ENCODE data around the gene URB2.

The URB2 gene

GRCh38 chr1:229643996-229644745 is 18.1 kb downstream of the URB2 start:
- no peak for DNase-seq (ENCODE audit: low read depth in 2 of 2, low spot score in 1 of 2)

DNA sequence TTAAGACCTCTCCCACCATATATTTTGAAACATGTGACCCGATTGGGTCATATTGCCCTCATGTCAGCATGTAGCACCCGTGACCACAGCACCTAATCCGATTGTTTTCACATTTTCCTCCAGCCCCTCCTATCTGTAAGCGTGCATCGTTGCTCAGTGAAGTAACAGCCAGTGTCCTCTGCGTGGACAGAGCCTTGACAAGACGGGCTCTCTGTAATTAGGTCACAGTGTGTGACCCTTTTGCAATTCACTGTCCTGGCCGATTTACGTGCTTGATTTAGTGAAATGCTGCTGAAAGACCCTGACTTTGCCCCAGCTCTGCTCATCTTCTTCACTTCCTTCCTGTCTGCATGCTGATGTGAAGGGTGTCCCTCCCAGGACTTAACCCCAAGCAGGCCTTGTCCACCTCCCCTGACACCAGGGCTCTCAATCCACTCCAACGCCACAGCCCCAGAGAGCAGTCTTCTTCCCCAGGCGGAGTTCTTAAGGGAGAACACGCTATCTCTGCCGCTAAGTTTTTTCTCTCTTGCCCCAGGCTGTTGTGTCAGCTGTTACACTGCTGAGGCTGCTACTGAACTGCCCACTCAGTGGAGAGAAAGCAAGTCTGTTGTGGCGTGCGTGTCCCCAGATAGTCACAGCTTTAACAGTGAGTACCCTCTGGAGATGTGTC is 19.4 kb downstream of the URB2 start:
- DNase-seq (ENCODE audit: low read depth in 2 of 2, low spot score in 1 of 2) = no peak

- no peak for DNase-seq (ENCODE audit: low read depth in 2 of 2, low spot score in 1 of 2)
Observed at GRCh38 chr1:229648406-229648805, 22.4 kb downstream of the URB2 start.

- no peak for DNase-seq (ENCODE audit: low read depth in 2 of 2, low spot score in 1 of 2)
Observed at GRCh38 chr1:229650045-229650444, 24.0 kb downstream of the URB2 start.

DNA sequence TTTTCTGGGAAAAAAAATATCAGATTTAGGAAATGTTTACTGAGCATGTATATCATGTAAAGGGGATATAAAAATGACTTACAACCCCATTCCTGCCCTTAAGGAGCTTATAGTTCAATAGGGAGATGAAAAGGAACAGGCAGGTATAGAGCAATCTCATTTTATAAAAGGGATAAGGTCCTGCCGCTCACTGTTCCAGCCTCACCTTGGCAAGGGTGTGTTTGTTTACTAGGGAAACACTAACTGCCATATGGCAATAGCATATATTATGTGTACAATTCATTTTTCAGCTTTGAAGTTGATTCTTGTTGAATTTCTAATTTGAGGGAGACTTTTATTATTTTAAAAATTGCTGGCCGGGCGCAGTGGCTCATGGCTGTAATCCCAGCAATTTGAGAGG is 25.5 kb downstream of the URB2 start:
- no peak for DNase-seq (ENCODE audit: low read depth in 2 of 2, low spot score in 1 of 2)

DNA sequence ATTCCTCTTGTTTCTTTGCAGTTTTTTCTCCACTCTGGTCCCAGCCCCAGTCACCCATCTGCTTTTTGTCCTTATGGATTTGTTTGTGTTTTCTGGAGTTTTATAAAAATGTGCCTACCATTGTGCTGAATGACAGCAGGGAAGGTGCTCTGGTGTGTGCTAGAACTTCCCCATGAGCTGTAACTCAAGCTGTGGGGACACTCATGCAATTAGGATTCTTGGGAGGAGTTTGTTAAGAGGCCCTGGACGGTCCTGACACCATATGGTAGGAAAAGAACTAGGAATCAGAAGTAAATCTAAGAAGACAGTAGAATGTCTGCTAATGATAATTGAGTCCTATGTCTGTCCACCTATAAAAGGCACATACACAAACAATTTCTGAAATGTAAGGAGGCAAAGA is 27.4 kb downstream of the URB2 start:
- no peak for DNase-seq (ENCODE audit: low read depth in 2 of 2, low spot score in 1 of 2)

DNA sequence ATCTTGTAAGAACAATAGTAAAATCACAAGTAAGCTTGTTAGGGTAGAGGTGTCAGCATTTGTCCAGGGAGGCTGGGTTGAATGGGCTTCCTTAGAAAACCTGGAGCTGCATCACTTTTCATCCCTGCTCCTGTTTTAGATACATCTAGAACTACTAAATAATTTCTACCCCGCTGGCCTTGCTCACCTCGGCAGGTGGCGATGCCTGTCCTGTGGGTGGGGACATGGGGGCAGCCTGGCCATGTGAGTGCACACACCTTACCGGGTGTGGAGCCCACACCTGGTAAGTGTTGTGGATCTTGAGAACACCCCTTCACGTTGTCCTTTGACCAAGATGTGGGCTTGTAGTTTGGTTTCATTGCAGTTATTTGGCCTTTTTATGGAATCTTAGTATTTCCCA is 29.7 kb downstream of the URB2 start:
- no peak for DNase-seq (ENCODE audit: low read depth in 2 of 2, low spot score in 1 of 2)

- no peak for DNase-seq (ENCODE audit: low read depth in 2 of 2, low spot score in 1 of 2)
Observed at GRCh38 chr1:229657993-229658755, 32.1 kb downstream of the URB2 start.

DNA sequence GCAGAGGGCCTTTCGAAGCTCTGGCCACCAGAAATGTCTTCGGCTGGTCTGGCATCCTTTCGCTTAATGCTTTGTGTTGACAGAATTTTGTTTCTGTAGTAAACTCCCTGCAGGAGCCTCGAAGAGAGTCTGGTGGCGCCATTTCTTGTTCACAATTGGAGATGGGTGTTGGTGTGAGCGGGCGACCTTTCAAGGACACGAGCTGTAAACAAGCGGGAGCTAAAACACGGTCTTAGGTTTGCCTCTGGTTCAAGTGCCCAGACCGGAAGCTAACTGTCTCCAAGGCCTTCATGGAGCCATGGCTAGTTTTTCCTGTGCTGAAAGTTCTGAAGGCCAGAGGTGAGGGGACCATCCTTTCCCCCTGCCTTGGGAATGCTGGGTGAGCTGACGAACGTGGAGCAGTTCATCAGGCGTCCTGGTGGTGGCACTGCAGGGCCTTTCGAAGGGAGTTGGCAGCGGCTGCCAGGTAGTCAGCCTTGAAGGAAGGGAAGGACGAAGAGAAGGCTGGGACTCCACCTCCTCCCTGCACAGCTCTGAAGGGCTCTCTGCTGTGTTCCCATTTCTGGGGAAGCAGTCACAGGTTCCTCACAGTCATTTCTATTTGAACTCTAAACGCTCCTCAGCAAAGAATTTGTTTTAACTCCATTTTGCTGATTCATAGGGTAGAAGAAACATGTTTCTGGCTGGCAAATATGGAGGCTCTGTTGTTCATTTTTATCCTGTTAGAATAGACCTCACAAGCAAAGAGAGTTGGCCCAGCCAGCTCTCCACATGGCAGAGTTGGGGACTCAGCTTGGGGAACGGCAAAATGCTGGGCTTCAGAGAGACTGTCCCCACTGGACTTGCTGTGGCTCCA is 35.2 kb downstream of the URB2 start:
- peak; percentile 21 to 46 for DNase-seq (ENCODE audit: low read depth in 2 of 2, low spot score in 1 of 2)

- DNase-seq (ENCODE audit: low read depth in 2 of 2, low spot score in 1 of 2) = no peak
Observed at GRCh38 chr1:229661897-229662296, 35.9 kb downstream of the URB2 start.

DNA sequence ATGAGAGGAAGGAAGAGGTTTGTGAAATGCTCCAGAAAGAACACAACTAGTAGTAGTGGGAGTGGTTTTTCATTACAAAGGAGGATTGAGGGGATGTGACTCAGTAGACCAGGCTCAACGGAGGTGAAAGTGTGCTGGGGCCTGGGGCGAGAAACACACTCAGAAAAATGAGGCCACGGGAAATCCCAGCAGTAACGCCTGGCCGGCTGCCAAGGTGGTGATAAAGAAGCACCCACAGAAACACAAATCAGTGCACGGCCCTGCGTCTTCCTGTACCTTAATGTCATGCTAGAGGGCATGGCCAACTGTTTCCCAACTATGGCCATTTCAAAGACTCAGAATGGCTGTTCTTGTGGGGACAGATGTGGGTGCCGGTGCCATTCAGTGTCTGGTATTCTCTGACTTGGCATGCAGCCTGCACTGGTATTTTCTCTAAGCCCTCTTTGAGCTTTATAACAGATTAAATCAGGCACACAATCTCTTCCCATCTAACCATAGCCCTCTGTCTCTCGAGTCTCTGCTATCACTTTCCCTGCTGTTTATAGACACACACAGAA is 38.2 kb downstream of the URB2 start:
- peak; percentile 65 to 66 for DNase-seq (ENCODE audit: low read depth in 2 of 2, low spot score in 1 of 2)

GRCh38 chr1:229665912-229666558 is 40.0 kb downstream of the URB2 start:
- no peak for DNase-seq (ENCODE audit: low read depth in 2 of 2, low spot score in 1 of 2)

GRCh38 chr1:229666585-229666984 is 40.5 kb downstream of the URB2 start:
- DNase-seq (ENCODE audit: low read depth in 2 of 2, low spot score in 1 of 2) = no peak

DNA sequence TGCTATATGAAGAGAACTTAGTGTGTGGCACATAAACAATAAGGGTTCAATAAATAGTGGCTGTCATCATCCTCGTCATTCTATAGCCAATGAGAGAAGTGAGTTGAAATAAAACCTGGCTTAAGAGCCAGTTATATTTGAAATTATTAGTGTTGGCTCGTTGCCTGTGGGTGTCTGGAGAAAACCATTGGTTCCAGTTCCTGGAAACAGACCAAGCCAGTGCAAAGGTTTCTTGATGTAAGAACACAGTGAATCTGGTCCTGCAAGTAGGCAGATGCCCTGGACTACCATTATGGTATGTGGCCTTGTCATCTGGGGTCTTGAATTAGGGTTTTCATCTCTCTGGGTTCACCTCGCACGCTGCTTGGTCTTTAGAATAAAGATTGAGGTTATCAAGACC is 43.3 kb downstream of the URB2 start:
- DNase-seq (ENCODE audit: low read depth in 2 of 2, low spot score in 1 of 2) = no peak

GRCh38 chr1:229671310-229671709 is 45.3 kb downstream of the URB2 start:
- no peak for DNase-seq (ENCODE audit: low read depth in 2 of 2, low spot score in 1 of 2)

- no peak for DNase-seq (ENCODE audit: low read depth in 2 of 2, low spot score in 1 of 2)
Observed at GRCh38 chr1:229672246-229672645, 46.2 kb downstream of the URB2 start.

DNA sequence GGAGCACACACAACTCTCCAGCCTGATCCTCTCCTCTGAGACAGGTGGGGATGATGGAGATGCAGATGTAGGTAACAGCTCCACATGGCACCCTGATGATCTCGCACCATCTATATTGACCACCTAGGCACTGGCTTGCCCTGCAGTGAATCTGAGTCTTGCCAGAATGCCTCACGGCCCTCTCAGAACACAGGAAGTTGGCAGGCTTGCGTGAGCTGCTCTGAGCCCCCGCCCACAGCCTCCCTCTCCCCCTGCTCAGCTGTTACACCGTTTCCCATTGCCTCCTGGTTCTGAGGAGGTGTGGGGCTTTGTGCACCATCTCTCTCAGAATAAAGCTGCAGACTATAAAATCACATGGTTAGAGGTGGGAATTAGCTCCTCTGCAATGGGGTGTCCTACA is 48.0 kb downstream of the URB2 start:
- no peak for DNase-seq (ENCODE audit: low read depth in 2 of 2, low spot score in 1 of 2)

GRCh38 chr1:229675396-229675795 is 49.3 kb downstream of the URB2 start:
- no peak for DNase-seq (ENCODE audit: low read depth in 2 of 2, low spot score in 1 of 2)

- DNase-seq (ENCODE audit: low read depth in 2 of 2, low spot score in 1 of 2) = no peak
Observed at GRCh38 chr1:229685149-229685548, 59.1 kb downstream of the URB2 start.

- DNase-seq (ENCODE audit: low read depth in 2 of 2, low spot score in 1 of 2) = no peak
Observed at GRCh38 chr1:229689273-229689672, 63.2 kb downstream of the URB2 start.

Data from stimulated activated CD8-positive, alpha-beta memory T cell treated with anti-CD3 and anti-CD28 coated beads, Interleukin-4, amount 100 ng/mL, for 4 hours (primary cell).